Endothelial cell of umbilical vein (primary cell): ENCODE data around the gene IL10. TPM values are rescaled to one million over a fixed set of nuclear protein-coding genes. Genes with fewer than 3 reads are reported as not detected.

Experiments used
- BruUV-seq: library from RNA; stranded (reverse); fragments of 400-500 nt; replicated peaks from 2 replicates; lab custom pipeline; 2021; lab: Mats Ljungman, UMichigan
- CTCF ChIA-PET: fragments of 300-600, 350-600 bp; sonication (Branson Sonifier 250); formaldehyde crosslinking; loops from one replicate; lab custom pipeline; 2021; ENCODE audit warnings: antibody characterized with exemption, inconsistent platforms; lab: Charles Lee
- POLR2A ChIA-PET: fragments of 300-600, 350-600 bp; sonication (Branson Sonifier 250); formaldehyde crosslinking; loops from one replicate; lab custom pipeline; 2021; ENCODE audit warnings: antibody characterized with exemption, inconsistent platforms; lab: Charles Lee
- DNase-seq: peaks from one replicate; pipeline ENCODE4 v3.0.0-alpha.2; 2011; ENCODE audit warnings: low read depth, low spot score
- FAIRE-seq: peaks from 2 replicates; lab custom pipeline; 2011; peaks lifted over from hg19 to GRCh38; lab: Jason Lieb, UNC
- H2AFZ ChIP-seq: 2 replicates; pipeline ENCODE4 v1.6.0; 2012; ENCODE audit warnings: low read depth, low read length, control low read depth, inconsistent platforms
- H3K27ac ChIP-seq: 2 replicates; pipeline ENCODE4 v1.5.1; 2011; ENCODE audit warnings: low read depth, mild to moderate bottlenecking, control low read depth, low read length, moderate library complexity; ENCODE audit not compliant: insufficient read depth
- H3K27me3 ChIP-seq, 2 experiments: 2 replicates each; pipeline versions ENCODE4 v1.6.0 to v1.6.1; 2011; ENCODE audit warnings: low read length in 2 of 2, mixed read lengths in 1 of 2; ENCODE audit not compliant: control insufficient read depth in 2 of 2, insufficient read depth in 2 of 2
- H3K36me3 ChIP-seq, 2 experiments: 2 replicates in 1 of 2; 3 replicates in 1 of 2; pipeline ENCODE4 v1.5.1; 2011; ENCODE audit warnings: low read length in 2 of 2, mild to moderate bottlenecking in 1 of 2, moderate library complexity in 1 of 2; ENCODE audit not compliant: control insufficient read depth in 2 of 2, insufficient read depth in 2 of 2; ENCODE audit errors: extremely low read depth in 1 of 2
- H3K4me1 ChIP-seq: 3 replicates; pipeline ENCODE4 v1.5.1; 2011; ENCODE audit warnings: mild to moderate bottlenecking, low read length; ENCODE audit not compliant: control insufficient read depth, insufficient read depth; ENCODE audit errors: extremely low read depth
- H3K4me2 ChIP-seq: 2 replicates; pipeline ENCODE4 v1.6.1; 2011; ENCODE audit warnings: low read length, control low read depth, mixed read lengths; ENCODE audit not compliant: insufficient read depth
- H3K4me3 ChIP-seq, 3 experiments: fragments of 200-600 bp in 1 of 3; sonication (generic), shearing (Covaris generic) in 1 of 3; replicated peaks in 1 of 3; 2 replicates each; pipeline ENCODE4 v1.5.1; 2011 to 2016; ENCODE audit warnings: control low read depth in 3 of 3, low read length in 3 of 3, mild to moderate bottlenecking in 2 of 3, inconsistent platforms in 1 of 3, low read depth in 1 of 3, moderate library complexity in 1 of 3; ENCODE audit not compliant: insufficient read depth in 1 of 3
- H3K79me2 ChIP-seq: 2 replicates; pipeline ENCODE4 v1.6.0; 2012; ENCODE audit warnings: low read length, inconsistent platforms; ENCODE audit not compliant: control insufficient read depth, insufficient read depth
- H3K9ac ChIP-seq: replicated peaks from 2 replicates; pipeline ENCODE3; 2011; ENCODE audit warnings: low read length, control low read depth; ENCODE audit not compliant: insufficient read depth; ENCODE audit errors: extremely low read depth
- H3K9me1 ChIP-seq: replicated peaks from 3 replicates; pipeline ENCODE4 v1.6.0; 2011; ENCODE audit warnings: mild to moderate bottlenecking, low read length; ENCODE audit not compliant: control insufficient read depth, insufficient read depth; ENCODE audit errors: extremely low read depth
- H3K9me3 ChIP-seq: replicated peaks from 2 replicates; pipeline ENCODE4 v1.5.1; 2012; ENCODE audit warnings: low read length, inconsistent platforms; ENCODE audit not compliant: control insufficient read depth, insufficient read depth
- H4K20me1 ChIP-seq: replicated peaks from 2 replicates; pipeline ENCODE3; 2011; ENCODE audit warnings: mild to moderate bottlenecking, low read length; ENCODE audit not compliant: control insufficient read depth, insufficient read depth; ENCODE audit errors: extremely low read depth
- EZH2 ChIP-seq: IDR thresholded peaks from 2 replicates; pipeline ENCODE4 v1.6.1; 2012; ENCODE audit warnings: borderline replicate concordance, low read depth, mild to moderate bottlenecking, moderate library complexity, low read length, inconsistent platforms; ENCODE audit not compliant: severe bottlenecking
- FOS ChIP-seq: IDR thresholded peaks from 2 replicates; pipeline ENCODE4 v1.6.1; 2011; ENCODE audit warnings: mild to moderate bottlenecking, low read length, moderate library complexity, borderline replicate concordance; ENCODE audit not compliant: insufficient read depth
- GATA2 ChIP-seq: IDR thresholded peaks from 2 replicates; pipeline ENCODE4 v1.7.0; 2011; ENCODE audit warnings: low read depth, mild to moderate bottlenecking, moderate library complexity, mixed read lengths, low read length; ENCODE audit not compliant: insufficient read length, insufficient read depth
- JUN ChIP-seq: IDR thresholded peaks from 2 replicates; pipeline ENCODE4 v1.6.1; 2011; ENCODE audit warnings: borderline replicate concordance, low read depth; ENCODE audit not compliant: insufficient read length, insufficient read depth
- MYC ChIP-seq: IDR thresholded peaks from one replicate; pipeline ENCODE4 v1.6.1; 2011; ENCODE audit warnings: mild to moderate bottlenecking, low read depth, low read length
- POLR2A ChIP-seq: IDR thresholded peaks from 2 replicates; pipeline ENCODE4 v1.6.1; 2012; ENCODE audit warnings: low read depth, mild to moderate bottlenecking, control low read depth, low read length
- POLR2AphosphoS5 ChIP-seq: IDR thresholded peaks from 2 replicates; pipeline ENCODE4 v1.6.1; 2012; ENCODE audit warnings: low read depth, mild to moderate bottlenecking, control low read depth, low read length, moderate library complexity; ENCODE audit not compliant: insufficient read depth
- dilution Hi-C: fragments of 300-500 bp; cut with MboI; formaldehyde crosslinking; loops from one replicate; pipeline ENCODE4 v1.15.0; 2019; ENCODE audit warnings: low sequenced_read_pairs; ENCODE audit not compliant: extremely low pct_ligation_motif_present
- intact Hi-C: fragments of 100-400 bp; cut with micrococcal nuclease; formaldehyde crosslinking; loops from one replicate; pipeline ENCODE4 v1.10.0; 2022
- polyA plus RNA-seq, 4 experiments: library from polyadenylated mRNA; depleted of rRNA in 3 of 4; stranded (reverse) in 3 of 4; unstranded in 1 of 4; fragments of >200 nt; gene quantifications; 2 replicates each; pipeline versions ENCODE4 v1.2.1 to v1.2.3, GENCODE V29; 2011 to 2012; ENCODE audit warnings: missing spikeins in 1 of 4
- total RNA-seq: library from RNA; stranded (reverse); gene quantifications from 2 replicates; pipeline ENCODE4 v1.2.3, GENCODE V29; 2021
- TF ChIP-seq, protein P1 (sequence below): IDR thresholded peaks from 2 replicates; pipeline ENCODE4 v1.6.1; 2011; ENCODE audit not compliant: insufficient read depth, insufficient read length
- TF ChIP-seq, protein P2 (sequence below), 2 donors: IDR thresholded peaks; 1 replicate in 1 of 2; 2 replicates in 1 of 2; pipeline ENCODE4 v1.5.1; 2011; ENCODE audit warnings: low read length in 2 of 2, mild to moderate bottlenecking in 2 of 2, moderate library complexity in 2 of 2, control low read depth in 1 of 2, inconsistent platforms in 1 of 2, low read depth in 1 of 2; ENCODE audit not compliant: insufficient read depth in 1 of 2; ENCODE audit errors: extremely low read depth in 1 of 2

The IL10 gene
- total and polyA plus RNA-seq, 2 donors (not counting 3 experiments of a cell fraction or from before 2014, with no cell fraction given): not detected

DNA sequence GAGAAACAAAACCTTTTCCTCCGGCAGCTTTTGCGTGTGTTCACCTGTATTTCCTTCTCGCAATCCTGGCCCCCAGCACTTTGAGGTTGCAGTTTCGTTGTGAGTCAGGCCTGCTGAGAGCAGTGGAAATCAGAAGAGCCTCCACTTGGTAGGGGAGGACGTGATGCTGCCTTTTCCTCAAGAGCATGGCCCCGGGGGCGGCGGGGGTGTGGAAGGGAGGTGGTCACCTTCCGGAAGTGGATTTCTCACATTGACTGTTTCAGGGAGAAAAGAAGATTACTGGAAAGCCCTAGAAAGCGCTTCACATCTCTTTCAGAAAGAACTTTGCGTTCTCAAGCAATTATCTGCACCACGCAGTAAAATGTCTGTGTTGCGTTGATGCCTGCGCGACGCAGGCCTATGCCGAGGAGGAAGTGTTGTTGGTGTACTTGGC, 12.2 kb upstream of the IL10 start:
- no peaks in the 10 kb centered on the region for H3K4me1 ChIP-seq
- TF ChIP-seq EZH2 (no peak), FOS (no peak), MYC (no peak), GATA2 (no peak), JUN (no peak), POLR2A (no peak), POLR2AphosphoS5 (no peak)
- TF ChIP-seq, protein P1, sequence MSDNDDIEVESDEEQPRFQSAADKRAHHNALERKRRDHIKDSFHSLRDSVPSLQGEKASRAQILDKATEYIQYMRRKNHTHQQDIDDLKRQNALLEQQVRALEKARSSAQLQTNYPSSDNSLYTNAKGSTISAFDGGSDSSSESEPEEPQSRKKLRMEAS: no peak
- TF ChIP-seq, protein P2, sequence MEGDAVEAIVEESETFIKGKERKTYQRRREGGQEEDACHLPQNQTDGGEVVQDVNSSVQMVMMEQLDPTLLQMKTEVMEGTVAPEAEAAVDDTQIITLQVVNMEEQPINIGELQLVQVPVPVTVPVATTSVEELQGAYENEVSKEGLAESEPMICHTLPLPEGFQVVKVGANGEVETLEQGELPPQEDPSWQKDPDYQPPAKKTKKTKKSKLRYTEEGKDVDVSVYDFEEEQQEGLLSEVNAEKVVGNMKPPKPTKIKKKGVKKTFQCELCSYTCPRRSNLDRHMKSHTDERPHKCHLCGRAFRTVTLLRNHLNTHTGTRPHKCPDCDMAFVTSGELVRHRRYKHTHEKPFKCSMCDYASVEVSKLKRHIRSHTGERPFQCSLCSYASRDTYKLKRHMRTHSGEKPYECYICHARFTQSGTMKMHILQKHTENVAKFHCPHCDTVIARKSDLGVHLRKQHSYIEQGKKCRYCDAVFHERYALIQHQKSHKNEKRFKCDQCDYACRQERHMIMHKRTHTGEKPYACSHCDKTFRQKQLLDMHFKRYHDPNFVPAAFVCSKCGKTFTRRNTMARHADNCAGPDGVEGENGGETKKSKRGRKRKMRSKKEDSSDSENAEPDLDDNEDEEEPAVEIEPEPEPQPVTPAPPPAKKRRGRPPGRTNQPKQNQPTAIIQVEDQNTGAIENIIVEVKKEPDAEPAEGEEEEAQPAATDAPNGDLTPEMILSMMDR (IDR thresholded peaks at IDR 0.05; ENCODE audit: extremely low read depth in 1 of 2, insufficient read depth in 1 of 2, low read depth in 1 of 2, low read length in 2 of 2): no peak
- no peaks in the 10 kb centered on the region for H3K36me3 ChIP-seq
- no peak for DNase-seq
- no peak overlapping the region for H3K4me3 ChIP-seq
- no peak overlapping the region for H2AFZ ChIP-seq
- no peak overlapping the region for H3K9ac ChIP-seq
- intact Hi-C loops (no loop called here), dilution Hi-C loops (no loop called here)
- no peaks in the 10 kb centered on the region for H3K9me3 ChIP-seq
- no TSS peak for BruUV-seq
- peaks cover 2 to 3% of the 10 kb centered on the region in 2 experiments for H3K27me3 ChIP-seq
- H3K9me1 ChIP-seq: no peaks in the 10 kb centered on the region
- CTCF ChIA-PET: no interaction called here
- H3K4me2 ChIP-seq: no peak overlapping the region
- no peaks in the 10 kb centered on the region for H3K79me2 ChIP-seq
- POLR2A ChIA-PET: no interaction called here
- no peaks in the 10 kb centered on the region for H4K20me1 ChIP-seq
- FAIRE-seq: no peak
- H3K27ac ChIP-seq: no peak overlapping the region
